Transverse colon (tissue), 3 donors: ENCODE measurements around the gene TRIM27.
"Not testable (repeated sequence)": the region's sequence is repeated elsewhere in the genome, so short reads cannot be mapped to it uniquely, and the experiment has no call there.

Experiments
- POLR2A ChIP-seq: fragments of 450-650 bp; IDR thresholded peaks from one replicate; pipeline ENCODE4 v1.6.1; 2016; ENCODE audit warnings: antibody characterized with exemption, mild to moderate bottlenecking, moderate library complexity
- TF ChIP-seq, protein P1 (sequence below), 5 experiments: fragments of 200-600 bp in 3 of 5; fragments of 450-650 bp in 2 of 5; sonication (generic) in 3 of 5; IDR thresholded peaks; 1 replicate in 2 of 5; 2 replicates in 3 of 5; pipeline ENCODE4 v1.5.1; 2016 to 2017; ENCODE audit warnings: antibody characterized with exemption in 5 of 5, inconsistent platforms in 3 of 5, mild to moderate bottlenecking in 2 of 5, moderate library complexity in 1 of 5

DNA sequence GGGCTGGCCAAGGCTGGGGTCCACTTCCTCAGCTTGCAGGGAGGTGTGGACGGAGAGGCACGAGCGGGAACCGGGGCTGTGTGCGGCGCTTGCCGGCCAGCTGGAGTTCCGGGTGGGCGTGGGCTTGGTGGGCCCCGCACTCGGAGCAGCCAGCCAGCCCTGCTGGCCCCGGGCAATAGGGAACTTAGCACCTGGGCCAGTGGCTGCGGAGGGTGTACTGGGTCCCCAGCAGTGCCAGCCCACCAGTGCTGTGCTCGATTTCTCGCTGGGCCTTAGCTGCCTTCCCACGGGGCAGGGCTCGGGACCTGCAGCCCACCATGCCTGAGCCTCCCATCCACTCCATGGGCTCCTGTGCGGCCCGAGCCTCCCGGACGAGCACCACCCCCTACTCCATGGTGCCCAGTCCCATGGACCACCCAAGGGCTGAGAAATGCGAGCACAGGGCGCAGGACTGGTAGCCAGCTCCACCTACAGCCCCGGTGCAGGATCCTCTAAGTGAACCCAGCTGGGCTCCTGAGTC lies 34.1 kb upstream of the TRIM27 start:
- TF ChIP-seq, protein P1, sequence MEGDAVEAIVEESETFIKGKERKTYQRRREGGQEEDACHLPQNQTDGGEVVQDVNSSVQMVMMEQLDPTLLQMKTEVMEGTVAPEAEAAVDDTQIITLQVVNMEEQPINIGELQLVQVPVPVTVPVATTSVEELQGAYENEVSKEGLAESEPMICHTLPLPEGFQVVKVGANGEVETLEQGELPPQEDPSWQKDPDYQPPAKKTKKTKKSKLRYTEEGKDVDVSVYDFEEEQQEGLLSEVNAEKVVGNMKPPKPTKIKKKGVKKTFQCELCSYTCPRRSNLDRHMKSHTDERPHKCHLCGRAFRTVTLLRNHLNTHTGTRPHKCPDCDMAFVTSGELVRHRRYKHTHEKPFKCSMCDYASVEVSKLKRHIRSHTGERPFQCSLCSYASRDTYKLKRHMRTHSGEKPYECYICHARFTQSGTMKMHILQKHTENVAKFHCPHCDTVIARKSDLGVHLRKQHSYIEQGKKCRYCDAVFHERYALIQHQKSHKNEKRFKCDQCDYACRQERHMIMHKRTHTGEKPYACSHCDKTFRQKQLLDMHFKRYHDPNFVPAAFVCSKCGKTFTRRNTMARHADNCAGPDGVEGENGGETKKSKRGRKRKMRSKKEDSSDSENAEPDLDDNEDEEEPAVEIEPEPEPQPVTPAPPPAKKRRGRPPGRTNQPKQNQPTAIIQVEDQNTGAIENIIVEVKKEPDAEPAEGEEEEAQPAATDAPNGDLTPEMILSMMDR (IDR thresholded peaks at IDR 0.05) = not testable (repeated sequence)
- not testable (repeated sequence) for TF ChIP-seq POLR2A
